Adipocyte (in vitro differentiated cells): ENCODE measurements around the gene KITLG.

Experiments used
- DNase-seq: peaks from one replicate; pipeline ENCODE4 v3.0.0-alpha.2; 2015; ENCODE audit warnings: low read depth
- H3K27me3 ChIP-seq: replicated peaks from 2 replicates; pipeline ENCODE4 v1.7.0; 2013; ENCODE audit warnings: mild to moderate bottlenecking, low read length, moderate library complexity; ENCODE audit not compliant: control insufficient read depth, insufficient read depth
- H3K36me3 ChIP-seq: 2 replicates; pipeline ENCODE4 v1.7.0; 2013; ENCODE audit warnings: low read length, mild to moderate bottlenecking, moderate library complexity; ENCODE audit not compliant: control insufficient read depth, insufficient read depth, severe bottlenecking
- H3K4me1 ChIP-seq: 2 replicates; pipeline ENCODE4 v1.7.0; 2013; ENCODE audit warnings: mild to moderate bottlenecking, low read length, moderate library complexity; ENCODE audit not compliant: control insufficient read depth, insufficient read depth
- H3K4me3 ChIP-seq: 2 replicates; pipeline ENCODE4 v1.7.0; 2013; ENCODE audit warnings: mild to moderate bottlenecking, low read length, moderate library complexity
- H3K9ac ChIP-seq: 2 replicates; pipeline ENCODE4 v1.7.0; 2013; ENCODE audit warnings: mild to moderate bottlenecking, low read length, moderate library complexity
- H3K9me3 ChIP-seq: 2 replicates; pipeline ENCODE4 v1.7.0; 2013; ENCODE audit warnings: mild to moderate bottlenecking, low read length, moderate library complexity; ENCODE audit not compliant: control insufficient read depth

The KITLG gene

DNA sequence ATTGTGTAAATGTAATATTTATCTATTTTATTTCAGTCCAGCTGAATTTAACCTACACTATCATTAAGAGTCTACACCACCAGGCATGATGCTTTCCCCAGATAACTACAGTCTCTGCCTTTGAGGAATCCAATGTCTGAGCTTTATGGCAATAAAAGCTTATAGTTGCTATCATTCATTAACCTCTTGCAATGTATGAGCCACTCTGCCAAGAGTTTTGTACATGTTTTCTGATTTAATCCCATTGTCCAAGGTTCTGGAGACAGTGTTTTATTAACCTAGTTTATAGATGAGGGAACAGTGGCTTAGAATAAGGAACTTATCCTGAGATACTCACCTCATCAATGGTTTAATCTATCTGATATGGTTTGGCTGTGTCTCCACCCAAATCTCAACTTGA lies 17.1 kb upstream of the KITLG start:
- no peaks in the 10 kb centered on the region for H3K27me3 ChIP-seq

DNA sequence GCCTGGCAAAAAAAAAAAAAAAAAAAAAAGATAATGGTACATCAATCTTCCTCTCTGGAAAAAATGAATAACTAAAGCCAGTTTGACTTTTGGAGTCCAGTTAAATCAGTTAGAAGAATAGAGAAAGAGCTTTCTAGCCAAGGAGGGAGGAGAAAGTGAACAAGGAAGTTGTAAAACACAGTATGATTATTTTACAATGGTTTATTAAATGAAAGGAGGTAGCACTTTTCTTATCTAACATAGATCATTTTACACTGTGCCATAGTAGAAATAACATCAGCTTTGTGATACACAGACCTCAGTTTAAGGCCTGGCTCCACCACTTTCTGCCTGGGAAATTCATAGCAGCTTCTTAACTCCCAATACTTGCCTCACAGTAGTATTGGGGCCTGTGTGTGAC lies 15.4 kb upstream of the KITLG start:
- DNase-seq, result no peak
- H3K4me1 ChIP-seq, result no peaks in the 10 kb centered on the region
- H3K4me3 ChIP-seq, result no peak overlapping the region
- H3K27me3 ChIP-seq, result no peaks in the 10 kb centered on the region
- no peak overlapping the region for H3K9ac ChIP-seq
- H3K9me3 ChIP-seq, result no peaks in the 10 kb centered on the region
- no peaks in the 10 kb centered on the region for H3K36me3 ChIP-seq

More for the DNA sequence above, 17.1 kb upstream of the KITLG start:
- Histone ChIP-seq H3K9ac (no peak overlapping the region), H3K9me3 (no peaks in the 10 kb centered on the region), H3K4me1 (no peaks in the 10 kb centered on the region), H3K4me3 (no peak overlapping the region), H3K36me3 (no peaks in the 10 kb centered on the region)
- no peak for DNase-seq

DNA sequence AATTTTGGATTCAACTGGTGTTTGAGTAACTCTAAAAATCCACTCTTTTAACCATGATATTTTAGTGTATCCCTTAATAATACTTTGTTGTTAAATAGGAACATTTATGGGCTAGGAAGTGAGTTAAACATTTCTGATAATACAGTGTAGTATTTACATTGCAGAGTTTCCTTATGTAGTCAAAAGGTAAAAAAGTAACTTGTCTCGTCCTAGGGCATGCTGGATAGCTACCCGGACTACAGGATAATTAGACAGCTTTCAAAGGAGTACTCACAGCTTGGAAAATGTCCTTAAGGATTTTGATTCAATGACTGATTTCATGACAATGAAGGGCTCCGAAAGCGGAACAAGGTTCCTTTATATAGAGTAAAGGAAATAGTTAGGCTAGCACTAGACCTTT lies 14.5 kb upstream of the KITLG start:
- Histone ChIP-seq H3K9me3 (no peaks in the 10 kb centered on the region), H3K4me3 (no peak overlapping the region)
- DNase-seq, result no peak

DNA sequence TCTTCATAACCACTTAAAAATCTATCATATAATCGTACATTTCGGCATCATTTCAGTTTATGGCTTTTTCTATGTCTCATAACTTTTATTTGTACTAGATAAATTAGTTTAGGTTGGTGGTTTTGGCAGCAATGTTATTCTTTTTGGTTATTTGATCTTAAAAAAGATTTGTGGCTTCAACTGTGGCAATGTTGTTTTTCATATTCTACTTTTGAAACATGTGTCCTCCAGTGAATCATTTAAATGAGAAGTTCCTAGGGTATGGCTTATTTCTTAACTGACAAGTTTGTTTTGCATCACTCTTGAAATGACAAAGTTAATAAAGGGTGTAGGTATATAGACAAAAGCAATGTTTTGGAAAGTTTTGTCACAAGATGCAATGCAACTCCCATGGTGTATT lies 11.1 kb upstream of the KITLG start:
- Histone ChIP-seq H3K4me3 (no peak overlapping the region), H3K9me3 (peaks cover 7% of the 10 kb centered on the region), H3K4me1 (no peaks in the 10 kb centered on the region), H3K27me3 (no peaks in the 10 kb centered on the region), H3K36me3 (no peaks in the 10 kb centered on the region), H3K9ac (no peak overlapping the region)
- peak; percentile 68 for DNase-seq

More for the DNA sequence above, 14.5 kb upstream of the KITLG start:
- Histone ChIP-seq H3K27me3 (no peaks in the 10 kb centered on the region), H3K36me3 (no peaks in the 10 kb centered on the region), H3K9ac (no peak overlapping the region), H3K4me1 (no peaks in the 10 kb centered on the region)

DNA sequence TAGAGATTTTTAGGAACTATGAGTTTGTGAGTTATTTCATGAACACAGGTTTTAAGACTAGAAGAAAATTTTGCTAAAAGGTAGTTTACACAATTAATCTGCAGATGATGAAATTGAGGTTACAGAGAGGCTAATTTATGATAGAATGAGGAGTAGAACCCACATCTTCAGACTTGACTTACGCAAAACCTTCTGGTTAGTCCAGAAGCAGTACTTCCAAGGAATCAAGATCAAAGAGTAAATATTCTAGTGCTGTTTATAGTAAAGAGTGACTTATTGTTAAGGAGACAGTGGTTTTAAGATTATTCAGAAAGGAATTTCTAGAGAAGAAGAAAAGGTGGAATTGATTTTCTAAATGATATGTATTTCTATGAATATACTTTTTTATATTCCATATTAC lies 10.6 kb upstream of the KITLG start:
- H3K9ac ChIP-seq, result no peak overlapping the region
- H3K4me1 ChIP-seq, result no peaks in the 10 kb centered on the region
- peaks cover 10% of the 10 kb centered on the region for H3K9me3 ChIP-seq
- no peaks in the 10 kb centered on the region for H3K36me3 ChIP-seq
- no peak overlapping the region for H3K4me3 ChIP-seq
- no peak for DNase-seq
- no peaks in the 10 kb centered on the region for H3K27me3 ChIP-seq

DNA sequence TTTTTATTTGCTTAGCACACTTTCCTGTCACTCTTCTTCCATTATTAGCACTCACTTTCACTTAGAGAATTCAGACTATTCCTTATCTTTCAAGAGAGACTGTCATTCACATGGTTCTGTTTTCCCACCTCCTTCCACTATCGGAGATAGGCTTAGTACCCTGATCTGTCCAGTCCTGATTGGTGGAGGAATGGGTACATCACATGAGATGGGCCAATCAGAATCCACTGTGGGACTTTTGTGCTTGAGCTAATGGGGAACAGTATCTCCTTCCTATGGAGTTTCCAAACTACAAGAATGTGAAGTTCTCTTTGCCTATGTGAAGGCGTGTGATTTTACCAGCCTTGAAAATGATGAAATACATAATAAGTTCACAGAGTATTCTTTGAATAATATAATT lies 4.8 kb upstream of the KITLG start:
- H3K4me1 ChIP-seq, result no peaks in the 10 kb centered on the region
- DNase-seq, result no peak
- peaks cover 10% of the 10 kb centered on the region for H3K9me3 ChIP-seq

DNA sequence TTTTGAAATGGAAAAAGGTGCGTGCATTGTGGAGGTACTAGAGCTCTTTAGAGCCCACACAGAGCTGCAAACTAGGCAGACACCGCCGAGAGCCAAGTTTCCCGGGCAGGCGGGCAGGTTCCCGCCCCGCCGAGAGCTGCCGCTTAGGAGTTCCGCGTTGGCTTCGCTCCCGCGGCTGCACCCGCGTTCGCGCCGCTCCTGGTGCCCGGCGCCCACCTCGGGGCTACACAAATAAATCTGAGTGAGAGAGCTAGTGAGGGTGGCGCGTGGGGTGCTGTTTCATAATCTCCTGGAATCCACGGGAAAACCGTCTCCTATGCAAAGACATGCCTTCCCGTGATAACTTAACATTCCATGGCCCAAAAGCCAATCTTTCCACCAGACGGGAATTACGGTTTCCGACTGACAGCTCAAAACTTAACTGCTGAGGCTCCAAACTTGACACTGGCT lies 645 bp downstream of the KITLG start:
- Histone ChIP-seq H3K36me3 (no peaks in the 10 kb centered on the region), H3K9me3 (no peaks in the 10 kb centered on the region), H3K27me3 (no peaks in the 10 kb centered on the region), H3K4me1 (peaks cover 42% of the 10 kb centered on the region), H3K4me3 (peak overlapping the region; percentile 96), H3K9ac (peak overlapping the region; percentile 88)
- DNase-seq, result peak; percentile 78

More for the DNA sequence above, 4.8 kb upstream of the KITLG start:
- Histone ChIP-seq H3K36me3 (no peaks in the 10 kb centered on the region), H3K27me3 (no peaks in the 10 kb centered on the region), H3K4me3 (no peak overlapping the region), H3K9ac (no peak overlapping the region)

DNA sequence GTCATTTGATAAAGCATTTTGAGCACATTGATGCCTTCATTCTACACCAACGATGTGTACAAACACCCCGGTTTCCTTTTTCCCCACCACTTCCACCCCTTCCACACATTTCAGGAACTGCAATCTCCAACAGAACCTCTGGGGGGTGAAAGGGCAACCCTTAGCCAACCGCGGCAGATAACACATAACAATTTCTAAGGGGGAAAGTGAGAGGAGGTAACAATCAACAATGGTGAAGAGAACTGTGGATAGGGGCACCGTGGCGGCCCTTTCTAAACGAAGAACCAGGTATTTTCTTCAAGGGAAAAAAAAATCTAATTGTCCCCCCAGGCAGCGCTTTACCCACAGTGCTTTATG lies 1.1 kb downstream of the KITLG start:
- Histone ChIP-seq H3K9ac (peak overlapping the region; percentile 88), H3K27me3 (no peaks in the 10 kb centered on the region), H3K9me3 (no peaks in the 10 kb centered on the region), H3K36me3 (no peaks in the 10 kb centered on the region), H3K4me3 (peak overlapping the region; percentile 96), H3K4me1 (peaks cover 47% of the 10 kb centered on the region)
- peak; percentile 48 for DNase-seq

DNA sequence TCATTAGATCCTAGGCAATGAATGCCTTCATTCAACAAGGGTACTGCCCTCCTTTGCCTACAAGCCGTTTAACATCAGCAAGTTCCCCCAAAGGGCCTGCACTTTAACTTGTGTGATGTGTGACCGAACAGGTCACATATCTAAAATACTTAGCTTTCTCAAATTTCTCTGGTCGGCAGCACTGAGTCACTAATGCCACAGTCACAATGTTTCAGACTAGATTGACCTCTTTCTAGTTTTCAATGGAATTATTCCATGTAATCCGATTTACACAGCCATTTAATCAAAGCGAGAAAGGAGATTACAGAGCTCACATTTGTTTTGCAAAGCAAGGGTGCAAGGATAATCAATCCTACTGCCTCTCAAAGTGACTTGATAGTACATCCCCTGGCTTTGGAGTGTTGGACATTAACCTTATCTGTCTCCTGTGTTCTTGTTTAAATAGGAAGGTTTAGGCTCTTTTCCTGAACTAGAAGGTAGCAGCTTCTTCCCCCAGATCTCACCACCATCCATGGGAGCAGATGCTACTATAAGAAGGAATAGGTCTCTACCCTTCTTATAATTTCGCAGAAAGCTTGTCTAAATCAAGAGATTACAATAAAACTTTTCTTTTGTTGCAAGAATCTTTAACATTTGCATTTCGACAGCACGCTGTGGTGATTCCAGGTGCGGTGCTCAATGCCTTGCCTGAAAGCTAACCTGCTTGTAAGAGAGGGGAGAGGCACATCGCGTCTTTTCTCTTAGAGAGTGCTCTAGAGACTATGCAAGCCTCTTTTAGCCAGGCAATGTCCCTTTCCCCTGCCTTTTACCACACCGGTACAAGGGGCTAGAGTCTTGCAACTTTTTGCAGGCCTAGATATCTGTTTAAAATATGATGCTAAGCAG lies 1.8 kb downstream of the KITLG start:
- no peaks in the 10 kb centered on the region for H3K27me3 ChIP-seq

DNA sequence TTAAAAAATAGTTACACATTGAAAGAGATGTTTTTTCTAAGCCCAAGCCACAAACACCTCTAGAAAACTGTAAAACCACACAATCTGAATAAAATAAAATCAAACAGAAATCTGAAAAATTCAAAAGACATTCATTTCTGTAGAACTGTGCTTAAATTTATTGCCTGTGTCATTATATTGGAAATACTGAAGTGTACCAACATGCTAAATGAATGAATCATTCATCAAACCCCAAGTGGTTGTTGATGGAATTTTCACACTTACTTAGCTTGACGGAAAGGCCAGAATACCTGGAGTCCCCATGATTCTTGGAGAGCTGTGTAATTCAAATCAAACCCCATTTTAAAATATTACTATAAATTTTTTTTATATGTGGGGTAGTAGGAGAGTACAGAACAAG lies 2.7 kb downstream of the KITLG start:
- Histone ChIP-seq H3K9ac (peak overlapping the region; percentile 14), H3K9me3 (no peaks in the 10 kb centered on the region), H3K36me3 (no peaks in the 10 kb centered on the region), H3K4me1 (peaks cover 63% of the 10 kb centered on the region), H3K27me3 (no peaks in the 10 kb centered on the region), H3K4me3 (peak overlapping the region; percentile 96)
- DNase-seq, result no peak

More for the DNA sequence above, 1.8 kb downstream of the KITLG start:
- peak overlapping the region; percentile 96 for H3K4me3 ChIP-seq
- peak; percentile 48 for DNase-seq
- H3K9ac ChIP-seq, result peak overlapping the region; percentile 88
- no peaks in the 10 kb centered on the region for H3K9me3 ChIP-seq
- H3K36me3 ChIP-seq, result no peaks in the 10 kb centered on the region
- peaks cover 53% of the 10 kb centered on the region for H3K4me1 ChIP-seq

DNA sequence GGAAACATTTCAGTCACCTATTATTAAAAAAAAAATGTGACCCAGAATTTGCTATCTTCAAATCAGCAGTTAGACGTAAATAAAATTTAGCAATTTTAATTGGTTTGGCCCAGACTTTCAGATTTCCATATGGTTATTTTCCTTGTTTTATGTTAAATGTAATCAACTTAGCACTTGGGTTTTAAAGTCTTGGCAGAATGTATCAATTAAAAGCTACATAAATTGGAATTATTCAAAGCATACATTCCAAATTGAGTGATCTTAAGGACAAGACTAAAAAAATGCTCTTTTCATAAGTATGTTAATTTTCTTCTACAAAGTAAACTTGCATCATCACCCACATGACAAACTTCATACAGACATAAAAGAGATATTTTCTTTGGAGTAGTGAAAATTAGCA lies 3.4 kb downstream of the KITLG start:
- Histone ChIP-seq H3K4me1 (peaks cover 67% of the 10 kb centered on the region), H3K27me3 (no peaks in the 10 kb centered on the region), H3K9me3 (no peaks in the 10 kb centered on the region), H3K4me3 (peak overlapping the region; percentile 96), H3K36me3 (no peaks in the 10 kb centered on the region), H3K9ac (peak overlapping the region; percentile 14)
- no peak for DNase-seq
